Transverse colon (tissue), 4 donors: ENCODE data around the gene DLG2. TPM values are rescaled to one million over a fixed set of nuclear protein-coding genes. Genes with fewer than 3 reads are reported as not detected.

Experiments used
- DNase-seq: peaks from one replicate; pipeline ENCODE4 v3.0.0-alpha.2; 2019
- H3K27ac ChIP-seq, 4 donors: fragments of 200-600 bp; sonication (generic); 2 replicates each; pipeline ENCODE4 v1.5.1; 2016 to 2018; ENCODE audit warnings: inconsistent platforms in 4 of 4
- H3K27me3 ChIP-seq: fragments of 200-600 bp; sonication (generic); 2 replicates; pipeline ENCODE4 v1.5.1; 2017; ENCODE audit warnings: inconsistent platforms
- H3K36me3 ChIP-seq, 4 donors: fragments of 200-600 bp; sonication (generic); 2 replicates each; pipeline ENCODE4 v1.5.1; 2017 to 2019; ENCODE audit warnings: inconsistent platforms in 4 of 4
- H3K4me1 ChIP-seq, 4 donors: fragments of 200-600 bp; sonication (generic); 2 replicates each; pipeline ENCODE4 v1.5.1; 2017 to 2020; ENCODE audit warnings: inconsistent platforms in 4 of 4
- H3K4me3 ChIP-seq, 4 donors: fragments of 200-600 bp; sonication (generic); 1 replicate in 1 of 4; 2 replicates in 3 of 4; pipeline versions ENCODE4 v1.5.1 to v1.6.1; 2017 to 2019; ENCODE audit warnings: inconsistent platforms in 4 of 4
- H3K9me3 ChIP-seq, 2 donors: fragments of 200-600 bp; sonication (generic); 2 replicates each; pipeline ENCODE4 v1.5.1; 2017 to 2019; ENCODE audit warnings: inconsistent platforms in 2 of 2
- CTCF ChIP-seq, 5 experiments: fragments of 200-600 bp in 3 of 5; fragments of 450-650 bp in 2 of 5; sonication (generic) in 3 of 5; IDR thresholded peaks; 1 replicate in 2 of 5; 2 replicates in 3 of 5; pipeline ENCODE4 v1.5.1; 2016 to 2017; ENCODE audit warnings: antibody characterized with exemption in 5 of 5, inconsistent platforms in 3 of 5, mild to moderate bottlenecking in 2 of 5, moderate library complexity in 1 of 5
- EP300 ChIP-seq: sonication (generic); formaldehyde crosslinking; IDR thresholded peaks from one replicate; pipeline ENCODE4 v1.6.1; 2017; ENCODE audit warnings: antibody characterized with exemption, low read depth
- POLR2A ChIP-seq: fragments of 450-650 bp; IDR thresholded peaks from one replicate; pipeline ENCODE4 v1.6.1; 2016; ENCODE audit warnings: antibody characterized with exemption, mild to moderate bottlenecking, moderate library complexity
- POLR2AphosphoS5 ChIP-seq, 3 donors: sonication (generic); formaldehyde crosslinking; IDR thresholded peaks; one replicate each; pipeline ENCODE4 v1.6.1; 2016; ENCODE audit warnings: antibody characterized with exemption in 3 of 3
- WGBS, 2 donors: methylation state at CpG; one replicate each; pipeline ENCODE4 v1.1.5; 2018; ENCODE audit warnings: low coverage in 1 of 2; 5-methylcytosine and 5-hydroxymethylcytosine counted together
- in situ Hi-C, 4 donors: fragments of 200-750 bp; cut with MboI; loops; one replicate each; pipeline versions ENCODE4 v1.15.0 to v1.15.1; 2017; ENCODE audit warnings: low sequenced_read_pairs in 3 of 4, low pct_ligation_motif_present in 1 of 4, low pct_unique_long_range_greater_than_20kb in 1 of 4
- intact Hi-C: fragments of 100-400 bp; cut with DNase I; formaldehyde crosslinking; loops from one replicate; pipeline ENCODE4 v1.15.1; 2023; ENCODE audit warnings: low total_unique reads
- total RNA-seq, 4 donors: library from RNA; depleted of rRNA; stranded (reverse); fragments of >200 nt; gene quantifications; one replicate each; pipeline ENCODE4 v1.1.0, GENCODE V29; 2016

The DLG2 gene
- total RNA-seq, 4 donors from 2014 or later = 1.9 to 28.3 (median 3.7) TPM

GRCh38 chr11:85551881-85552280 lies 75.3 kb downstream of the DLG2 start:
- no peak overlapping the region for H3K27ac ChIP-seq
- H3K27me3 ChIP-seq = no peaks in the 10 kb centered on the region
- intact Hi-C loops = no loop called here
- WGBS, 2 donors = 50 to 74% methylated on average over 1 of the region's 1 CpG
- H3K4me1 ChIP-seq = no peaks in the 10 kb centered on the region
- in situ Hi-C loops = loop anchor here in 1 of 4 donors (25.0 kb wide), 1 partner anchor 790 kb away; no protein-coding TSS in a partner anchor
- H3K4me3 ChIP-seq = no peak overlapping the region
- TF ChIP-seq CTCF (IDR thresholded peaks at IDR 0.05) (no peak), EP300 (no peak)
- H3K36me3 ChIP-seq = no peaks in the 10 kb centered on the region
- no peaks in the 10 kb centered on the region for H3K9me3 ChIP-seq
- DNase-seq = no peak

- DNase-seq = no peak
- no peak overlapping the region for H3K27ac ChIP-seq
- in situ Hi-C loops = no loop called here
- H3K27me3 ChIP-seq = no peaks in the 10 kb centered on the region
- TF ChIP-seq POLR2AphosphoS5 (IDR thresholded peaks at IDR 0.05) (no peak), POLR2A (no peak), CTCF (IDR thresholded peaks at IDR 0.05) (no peak), EP300 (no peak)
- no peaks in the 10 kb centered on the region for H3K36me3 ChIP-seq
- no peak overlapping the region for H3K4me3 ChIP-seq
- H3K9me3 ChIP-seq = no peaks in the 10 kb centered on the region
- no peaks in the 10 kb centered on the region for H3K4me1 ChIP-seq
- intact Hi-C loops = no loop called here
Observed at GRCh38 chr11:85541683-85542082, 85.5 kb downstream of the DLG2 start.

- TF ChIP-seq EP300 = no peak
- no peak for TF ChIP-seq CTCF (IDR thresholded peaks at IDR 0.05)
- no peak for TF ChIP-seq POLR2AphosphoS5 (IDR thresholded peaks at IDR 0.05)
- no peak for TF ChIP-seq POLR2A
- 65 to 67% methylated on average over 3 to 6 of the region's 6 CpGs for WGBS, 2 donors
- H3K4me3 ChIP-seq = no peak overlapping the region
- H3K27me3 ChIP-seq = no peaks in the 10 kb centered on the region
- no peaks in the 10 kb centered on the region for H3K36me3 ChIP-seq
- no peak overlapping the region for H3K27ac ChIP-seq
- no peaks in the 10 kb centered on the region for H3K4me1 ChIP-seq
- intact Hi-C loops (no loop called here), in situ Hi-C loops (no loop called here)
- no peak for DNase-seq
- H3K9me3 ChIP-seq = no peaks in the 10 kb centered on the region
Observed at GRCh38 chr11:85540635-85541205, 86.4 kb downstream of the DLG2 start.

- Histone ChIP-seq H3K9me3 (no peaks in the 10 kb centered on the region), H3K27ac (no peak overlapping the region), H3K4me3 (no peak overlapping the region), H3K4me1 (no peaks in the 10 kb centered on the region), H3K36me3 (no peaks in the 10 kb centered on the region), H3K27me3 (no peaks in the 10 kb centered on the region)
- 83% methylated on average over 5 of the region's 5 CpGs; no CpG with 5 or more reads in 1 of the 2 donors for WGBS, 2 donors
- no peak for DNase-seq
- intact Hi-C loops = no loop called here
- in situ Hi-C loops = no loop called here
- no peak for TF ChIP-seq EP300
- no peak for TF ChIP-seq POLR2A
- no peak for TF ChIP-seq CTCF (IDR thresholded peaks at IDR 0.05)
- TF ChIP-seq POLR2AphosphoS5 (IDR thresholded peaks at IDR 0.05) = no peak
Observed at GRCh38 chr11:85540181-85540580, 87.0 kb downstream of the DLG2 start.
